GM19324 (cell line): Measurements from ENCODE around the gene DGAT2.

Experiments used
- ATAC-seq: cut with Tn5 transposase; IDR thresholded peaks from one replicate; pipeline ENCODE4 v1.9.1; 2021; ENCODE audit warnings: mild to moderate bottlenecking, moderate library complexity; ENCODE audit not compliant: unreplicated experiment, low FRiP score

Gene DGAT2

GRCh38 chr11:75816561-75817239 is 48.1 kb downstream of the DGAT2 start:
- ATAC-seq: no peak

- ATAC-seq: no peak
Observed at GRCh38 chr11:75820645-75821044, 52.1 kb downstream of the DGAT2 start.

- ATAC-seq: no peak
Observed at GRCh38 chr11:75821202-75821601, 52.6 kb downstream of the DGAT2 start.

GRCh38 chr11:75822541-75822940 is 54.0 kb downstream of the DGAT2 start:
- no peak for ATAC-seq

GRCh38 chr11:75823415-75823814 is 54.8 kb downstream of the DGAT2 start:
- no peak for ATAC-seq

GRCh38 chr11:75823946-75824345 is 55.4 kb downstream of the DGAT2 start:
- no peak for ATAC-seq

GRCh38 chr11:75826461-75827230 is 58.1 kb downstream of the DGAT2 start:
- ATAC-seq: no peak

- ATAC-seq: no peak
Observed at GRCh38 chr11:75827562-75827961, 59.0 kb downstream of the DGAT2 start.

- ATAC-seq: no peak
Observed at GRCh38 chr11:75831915-75832502, 63.4 kb downstream of the DGAT2 start.

- no peak for ATAC-seq
Observed at GRCh38 chr11:75834728-75835127, 66.2 kb downstream of the DGAT2 start.

- no peak for ATAC-seq
Observed at GRCh38 chr11:75836417-75836816, 67.8 kb downstream of the DGAT2 start.

- ATAC-seq: no peak
Observed at GRCh38 chr11:75839851-75840250, 71.3 kb downstream of the DGAT2 start.

GRCh38 chr11:75840522-75840921 is 71.9 kb downstream of the DGAT2 start:
- ATAC-seq: no peak

- ATAC-seq: no peak
Observed at GRCh38 chr11:75841739-75842138, 73.2 kb downstream of the DGAT2 start.

- ATAC-seq: no peak
Observed at GRCh38 chr11:75845324-75845723, 76.7 kb downstream of the DGAT2 start.

GRCh38 chr11:75849894-75850293 is 81.3 kb downstream of the DGAT2 start:
- no peak for ATAC-seq

- no peak for ATAC-seq
Observed at GRCh38 chr11:75850787-75851186, 82.2 kb downstream of the DGAT2 start.
